Upper lobe of left lung (tissue), 4 donors: ENCODE results near the gene SIDT1.

ENCODE experiments used
- EP300 ChIP-seq, 4 donors: sonication (generic); formaldehyde crosslinking; IDR thresholded peaks; one replicate each; pipeline ENCODE4 v1.5.1; 2017; ENCODE audit warnings: antibody characterized with exemption in 4 of 4, control low read depth in 2 of 4
- POLR2A ChIP-seq, 4 donors: fragments of 450-650 bp; IDR thresholded peaks; one replicate each; pipeline ENCODE4 v1.5.1; 2016 to 2017; ENCODE audit warnings: antibody characterized with exemption in 4 of 4, mild to moderate bottlenecking in 2 of 4
- TF ChIP-seq, protein P1 (sequence below), 6 experiments: fragments of 450-650 bp in 4 of 6; fragments of 200-600 bp in 2 of 6; sonication (generic) in 2 of 6; IDR thresholded peaks; one replicate each; pipeline ENCODE4 v1.5.1; 2016 to 2019; ENCODE audit warnings: antibody characterized with exemption in 6 of 6

DNA sequence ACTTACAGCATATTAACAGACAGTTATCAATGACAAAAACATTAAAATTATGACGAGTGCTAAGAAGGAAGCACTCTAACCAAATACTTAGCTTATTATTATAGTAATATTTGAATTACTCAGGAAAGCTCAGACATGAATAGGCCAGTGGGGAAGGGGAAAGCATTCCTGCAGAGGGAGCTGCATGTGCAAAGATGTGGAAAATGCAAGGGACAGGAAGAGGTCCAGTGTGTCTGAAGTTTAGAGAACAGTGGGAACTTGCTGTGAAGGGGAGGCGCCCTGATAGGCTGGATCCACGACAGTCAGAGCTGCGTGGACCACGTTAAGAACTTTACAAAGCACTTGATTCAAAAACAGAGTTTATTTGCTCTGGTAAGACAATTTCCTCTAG is 16.2 kb upstream of the SIDT1 start:
- TF ChIP-seq, protein P1, sequence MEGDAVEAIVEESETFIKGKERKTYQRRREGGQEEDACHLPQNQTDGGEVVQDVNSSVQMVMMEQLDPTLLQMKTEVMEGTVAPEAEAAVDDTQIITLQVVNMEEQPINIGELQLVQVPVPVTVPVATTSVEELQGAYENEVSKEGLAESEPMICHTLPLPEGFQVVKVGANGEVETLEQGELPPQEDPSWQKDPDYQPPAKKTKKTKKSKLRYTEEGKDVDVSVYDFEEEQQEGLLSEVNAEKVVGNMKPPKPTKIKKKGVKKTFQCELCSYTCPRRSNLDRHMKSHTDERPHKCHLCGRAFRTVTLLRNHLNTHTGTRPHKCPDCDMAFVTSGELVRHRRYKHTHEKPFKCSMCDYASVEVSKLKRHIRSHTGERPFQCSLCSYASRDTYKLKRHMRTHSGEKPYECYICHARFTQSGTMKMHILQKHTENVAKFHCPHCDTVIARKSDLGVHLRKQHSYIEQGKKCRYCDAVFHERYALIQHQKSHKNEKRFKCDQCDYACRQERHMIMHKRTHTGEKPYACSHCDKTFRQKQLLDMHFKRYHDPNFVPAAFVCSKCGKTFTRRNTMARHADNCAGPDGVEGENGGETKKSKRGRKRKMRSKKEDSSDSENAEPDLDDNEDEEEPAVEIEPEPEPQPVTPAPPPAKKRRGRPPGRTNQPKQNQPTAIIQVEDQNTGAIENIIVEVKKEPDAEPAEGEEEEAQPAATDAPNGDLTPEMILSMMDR (IDR thresholded peaks at IDR 0.05) = peak in 1 of 6 experiments; percentile 15
- TF ChIP-seq POLR2A (IDR thresholded peaks at IDR 0.05) (no peak), EP300 (IDR thresholded peaks at IDR 0.05) (no peak)
